Measurements from ENCODE around the gene SPATA2L. TPM values are rescaled to one million over a fixed set of nuclear protein-coding genes. Genes with fewer than 3 reads are reported as not detected.

Gene SPATA2L
- total RNA-seq, 1 donor from 2014 or later = 13.3 TPM

DNA sequence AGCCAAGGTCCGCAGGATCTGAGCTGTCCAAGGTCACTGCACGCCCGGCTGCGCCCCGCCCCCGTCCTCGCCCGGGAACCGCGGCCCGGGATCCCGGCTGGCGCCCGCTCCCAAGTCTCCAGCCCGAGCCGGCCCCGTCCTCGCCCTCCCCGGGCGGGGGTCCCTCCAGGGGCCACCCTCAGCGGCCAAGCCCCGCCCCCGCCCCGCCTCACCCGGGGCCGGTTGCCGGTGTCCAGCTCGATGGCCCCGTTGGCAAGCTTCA lies 19.0 kb upstream of the SPATA2L start:
- DNase-seq = peak; percentile 79
- TF ChIP-seq CTCF (IDR thresholded peaks at IDR 0.05) = no peak
- peak overlapping the region; percentile 82 for H3K4me3 ChIP-seq
- H3K27ac ChIP-seq = peak overlapping the region; percentile 96
- peak; percentile 1 for ATAC-seq
- intact Hi-C loops (cut with DNase I) = no loop called here
- H3K36me3 ChIP-seq = peaks cover 27% of the 10 kb centered on the region
- H3K9me3 ChIP-seq = no peaks in the 10 kb centered on the region
- H3K4me1 ChIP-seq = peaks cover 36% of the 10 kb centered on the region
- no peaks in the 10 kb centered on the region for H3K27me3 ChIP-seq

- no peak for TF ChIP-seq CTCF (IDR thresholded peaks at IDR 0.05)
- no peak for ATAC-seq
- Histone ChIP-seq H3K27me3 (peaks cover 3% of the 10 kb centered on the region), H3K4me1 (peaks cover 20% of the 10 kb centered on the region), H3K27ac (no peak overlapping the region), H3K9me3 (no peaks in the 10 kb centered on the region), H3K4me3 (no peak overlapping the region), H3K36me3 (peaks cover under 1% of the 10 kb centered on the region)
- intact Hi-C loops (cut with DNase I) = no loop called here
- no peak for DNase-seq
These were observed 16.4 kb upstream of the SPATA2L start for GRCh38 chr16:89717688-89718505.

DNA sequence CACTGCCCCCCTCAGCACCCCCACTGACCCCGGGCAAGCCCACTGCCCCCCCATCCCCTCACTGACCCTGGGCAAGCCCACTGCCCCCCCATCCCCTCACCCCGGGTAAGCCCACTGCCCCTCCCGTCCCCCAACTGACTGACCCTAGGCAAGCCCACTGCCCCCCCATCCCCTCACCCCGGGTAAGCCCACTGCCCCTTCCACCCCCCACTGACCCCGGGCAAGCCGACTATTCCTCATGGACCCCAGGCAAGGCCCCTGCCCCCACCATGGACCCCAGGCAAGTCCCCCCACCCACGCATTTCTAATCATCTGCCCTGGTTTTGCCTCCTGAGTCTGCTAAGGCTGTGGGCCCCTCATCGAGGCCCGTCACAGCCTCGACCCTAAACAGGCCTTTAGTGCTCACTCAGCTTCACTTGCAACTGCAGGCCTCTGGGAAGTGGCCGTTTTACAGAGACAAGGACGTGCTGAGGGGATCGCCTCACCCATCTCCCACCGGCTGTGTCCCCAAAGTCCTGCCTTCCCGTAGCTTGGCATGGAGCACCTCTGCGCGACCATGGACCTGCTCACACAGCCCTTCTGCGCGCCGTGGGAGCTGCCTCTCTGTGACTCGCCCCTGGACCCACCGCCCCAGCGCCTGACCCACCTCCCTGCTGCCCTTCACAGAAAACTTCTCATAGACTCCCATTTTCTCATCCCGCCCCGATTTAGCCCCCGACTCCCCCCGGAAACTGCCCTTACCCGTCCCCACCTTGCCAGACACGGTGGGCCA lies 15.6 kb upstream of the SPATA2L start:
- Histone ChIP-seq H3K4me3 (no peak overlapping the region), H3K4me1 (peaks cover 14% of the 10 kb centered on the region), H3K27me3 (peaks cover 7% of the 10 kb centered on the region), H3K9me3 (no peaks in the 10 kb centered on the region), H3K27ac (no peak overlapping the region), H3K36me3 (no peaks in the 10 kb centered on the region)
- ATAC-seq (no peak), DNase-seq (no peak)
- intact Hi-C loops (cut with DNase I) = no loop called here
- TF ChIP-seq CTCF (IDR thresholded peaks at IDR 0.05) = no peak

- no peak for ATAC-seq
- intact Hi-C loops (cut with DNase I) = no loop called here
- Histone ChIP-seq H3K27me3 (peaks cover 7% of the 10 kb centered on the region), H3K27ac (no peak overlapping the region), H3K4me1 (peaks cover 17% of the 10 kb centered on the region), H3K9me3 (no peaks in the 10 kb centered on the region), H3K4me3 (no peak overlapping the region), H3K36me3 (no peaks in the 10 kb centered on the region)
- TF ChIP-seq CTCF (IDR thresholded peaks at IDR 0.05) = no peak
- DNase-seq = no peak
These were observed 15.0 kb upstream of the SPATA2L start for GRCh38 chr16:89716493-89716892.

- Histone ChIP-seq H3K27ac (no peak overlapping the region), H3K9me3 (no peaks in the 10 kb centered on the region), H3K4me1 (peaks cover 4% of the 10 kb centered on the region), H3K36me3 (no peaks in the 10 kb centered on the region), H3K4me3 (peak overlapping the region; percentile 26), H3K27me3 (peaks cover 7% of the 10 kb centered on the region)
- ATAC-seq (no peak), DNase-seq (no peak)
- TF ChIP-seq CTCF (IDR thresholded peaks at IDR 0.05) = no peak
- intact Hi-C loops (cut with DNase I) = no loop called here
These were observed 10.8 kb upstream of the SPATA2L start for GRCh38 chr16:89712274-89712781.
